NT2/D1 (cell line): ENCODE results near the gene MAP2K5.

Source experiments
- SUZ12 ChIP-seq: IDR thresholded peaks from 2 replicates; pipeline ENCODE4 v1.6.1; 2011; ENCODE audit not compliant: insufficient read length, insufficient read depth; ENCODE audit errors: extremely low read depth
- YY1 ChIP-seq: IDR thresholded peaks from 2 replicates; pipeline ENCODE4 v1.6.1; 2011; ENCODE audit not compliant: insufficient read length, insufficient read depth
- ZNF274 ChIP-seq: IDR thresholded peaks from 2 replicates; pipeline ENCODE4 v1.6.1; 2011; ENCODE audit warnings: mild to moderate bottlenecking, low read depth, low read length

GRCh38 chr15:67831363-67831762, 288.9 kb downstream of the MAP2K5 start:
- TF ChIP-seq YY1 (no peak), ZNF274 (no peak), SUZ12 (no peak)
